Fibroblast of skin of abdomen (primary cell): ENCODE results near the gene LOXL1.
A peak's percentile ranks its signal among the peaks of the same experiment; 100 is the strongest.
"Not testable (repeated sequence)": the region's sequence is repeated elsewhere in the genome, so short reads cannot be mapped to it uniquely, and the experiment has no call there.

Source experiments
- DNase-seq: peaks from one replicate; pipeline ENCODE4 v3.0.0-alpha.2; 2013

The LOXL1 gene

GRCh38 chr15:73954188-73955145 lies 28.2 kb downstream of the LOXL1 start:
- no peak for DNase-seq

- DNase-seq, result no peak
Observed at GRCh38 chr15:73955326-73955725, 29.1 kb downstream of the LOXL1 start.

GRCh38 chr15:73955861-73956742 lies 29.8 kb downstream of the LOXL1 start:
- no peak for DNase-seq

- DNase-seq, result peak; percentile 90
Observed at GRCh38 chr15:73956743-73957135, 30.5 kb downstream of the LOXL1 start.

- no peak for DNase-seq
Observed at GRCh38 chr15:73957276-73957675, 31.0 kb downstream of the LOXL1 start.

- no peak for DNase-seq
Observed at GRCh38 chr15:73957785-73958184, 31.5 kb downstream of the LOXL1 start.

GRCh38 chr15:73959012-73959581 lies 32.8 kb downstream of the LOXL1 start:
- no peak for DNase-seq

- DNase-seq, result no peak
Observed at GRCh38 chr15:73959801-73960200, 33.5 kb downstream of the LOXL1 start.

GRCh38 chr15:73960472-73961070 lies 34.3 kb downstream of the LOXL1 start:
- not testable (repeated sequence) for DNase-seq

GRCh38 chr15:73962433-73962832 lies 36.2 kb downstream of the LOXL1 start:
- DNase-seq, result no peak

- DNase-seq, result peak; percentile 73
Observed at GRCh38 chr15:73964736-73965093, 38.5 kb downstream of the LOXL1 start.

GRCh38 chr15:73965094-73965757 lies 39.0 kb downstream of the LOXL1 start:
- DNase-seq, result peak; percentile 27

- peak; percentile 67 for DNase-seq
Observed at GRCh38 chr15:73965758-73966113, 39.5 kb downstream of the LOXL1 start.

GRCh38 chr15:73968461-73968860 lies 42.2 kb downstream of the LOXL1 start:
- no peak for DNase-seq

- no peak for DNase-seq
Observed at GRCh38 chr15:73969151-73969759, 43.0 kb downstream of the LOXL1 start.

- peak; percentile 84 for DNase-seq
Observed at GRCh38 chr15:73972984-73973682, 46.9 kb downstream of the LOXL1 start.

- DNase-seq, result not testable (repeated sequence)
Observed at GRCh38 chr15:73973683-73974200, 47.5 kb downstream of the LOXL1 start.

GRCh38 chr15:73975440-73976125 lies 49.3 kb downstream of the LOXL1 start:
- DNase-seq, result peak; percentile 69

GRCh38 chr15:73978896-73979295 lies 52.6 kb downstream of the LOXL1 start:
- no peak for DNase-seq

- DNase-seq, result no peak
Observed at GRCh38 chr15:73979636-73980035, 53.4 kb downstream of the LOXL1 start.
